Natural killer cell (primary cell): ENCODE measurements around the gene SORD. TPM values are rescaled to one million over a fixed set of nuclear protein-coding genes. Genes with fewer than 3 reads are reported as not detected.

Experiments used
- ATAC-seq, 3 donors: fragments of 150-1000 bp in 2 of 3; fragments of 200-7000 bp in 1 of 3; cut with Tn5 transposase; 1 replicate in 1 of 3; 2 replicates in 2 of 3; pipeline ENCODE4 v1.10.0; 2021; ENCODE audit warnings: mild to moderate bottlenecking in 2 of 3, moderate library complexity in 2 of 3
- DNase-seq, 2 donors: peaks; one replicate each; pipeline versions ENCODE4 v3.0.0 to v3.0.0-alpha.2; 2013 to 2021; ENCODE audit warnings: mixed read lengths in 1 of 2
- H3K27ac ChIP-seq: one replicate; pipeline ENCODE4 v1.5.1; 2013; ENCODE audit warnings: mild to moderate bottlenecking, low read length
- H3K27me3 ChIP-seq: one replicate; pipeline ENCODE4 v1.6.1; 2013; ENCODE audit warnings: low read length; ENCODE audit not compliant: control insufficient read depth, insufficient read depth
- H3K36me3 ChIP-seq: one replicate; pipeline ENCODE4 v1.6.1; 2013; ENCODE audit warnings: low read length; ENCODE audit not compliant: control insufficient read depth, insufficient read depth
- H3K4me1 ChIP-seq: one replicate; pipeline ENCODE4 v1.6.1; 2013; ENCODE audit warnings: low read length; ENCODE audit not compliant: control insufficient read depth, insufficient read depth
- H3K4me3 ChIP-seq: one replicate; pipeline ENCODE4 v1.5.1; 2013; ENCODE audit warnings: low read length
- H3K9me3 ChIP-seq: one replicate; pipeline ENCODE4 v1.6.1; 2013; ENCODE audit warnings: low read length; ENCODE audit not compliant: control insufficient read depth, insufficient read depth
- H3K27ac Mint-ChIP-seq, 2 donors: one replicate each; pipeline ENCODE4 v1.8.0; 2022; ENCODE audit warnings: mild to moderate bottlenecking in 2 of 2, mixed read lengths in 2 of 2, moderate library complexity in 1 of 2
- H3K27me3 Mint-ChIP-seq, 2 donors: one replicate each; pipeline ENCODE4 v1.8.0; 2022; ENCODE audit warnings: low read depth in 2 of 2, mixed read lengths in 2 of 2
- H3K36me3 Mint-ChIP-seq: one replicate; pipeline ENCODE4 v1.8.0; 2022; ENCODE audit warnings: mixed read lengths
- H3K4me1 Mint-ChIP-seq, 2 donors: one replicate each; pipeline ENCODE4 v1.8.0; 2022; ENCODE audit warnings: mixed read lengths in 2 of 2
- H3K4me3 Mint-ChIP-seq: one replicate; pipeline ENCODE4 v1.8.0; 2022; ENCODE audit warnings: mild to moderate bottlenecking, moderate library complexity, mixed read lengths
- H3K9me3 Mint-ChIP-seq, 2 donors: one replicate each; pipeline ENCODE4 v1.8.0; 2022; ENCODE audit warnings: mixed read lengths in 2 of 2
- CTCF ChIP-seq: fragments of 200-600 bp; IDR thresholded peaks from one replicate; pipeline ENCODE4 v1.8.0; 2022; ENCODE audit warnings: antibody characterized with exemption
- WGBS: methylation state at CpG from one replicate; pipeline ENCODE4 v1.1.7; 2013; ENCODE audit warnings: missing lambda C conversion rate; ENCODE audit not compliant: insufficient coverage; 5-methylcytosine and 5-hydroxymethylcytosine counted together
- intact Hi-C: fragments of 100-400 bp; cut with micrococcal nuclease; formaldehyde crosslinking; loops from one replicate; pipeline ENCODE4 v1.14.2; 2022
- total RNA-seq, 4 donors: library from RNA; stranded (reverse); fragments of 120-200 nt in 1 of 4; gene quantifications; one replicate each; pipeline versions ENCODE4 v1.2.3 to v1.2.4, GENCODE V29; 2013 to 2022

Gene SORD
- total RNA-seq, 3 donors from 2014 or later (not counting 1 experiment from before 2014, with no cell fraction given): 2.6 to 5.7 (median 2.8) TPM

GRCh38 chr15:45112591-45113379 is 89.8 kb downstream of the SORD start:
- H3K4me3 ChIP-seq: no peak overlapping the region
- Mint-ChIP-seq H3K36me3 (no peaks in the 10 kb centered on the region), H3K27ac (no peak overlapping the region), H3K27me3 (peaks cover 76 to 77% of the 10 kb centered on the region in 2 donors), H3K4me3 (no peak overlapping the region), H3K4me1 (peaks cover 8 to 22% of the 10 kb centered on the region in 2 donors), H3K9me3 (no peaks in the 10 kb centered on the region)
- 4% methylated on average over 57 of the region's 58 CpGs for WGBS
- no peak for TF ChIP-seq CTCF
- H3K27ac ChIP-seq: no peak overlapping the region
- intact Hi-C loops: no loop called here
- no peaks in the 10 kb centered on the region for H3K9me3 ChIP-seq
- peaks cover 64% of the 10 kb centered on the region for H3K27me3 ChIP-seq
- H3K4me1 ChIP-seq: peaks cover 27% of the 10 kb centered on the region
- ATAC-seq: no peak
- no peaks in the 10 kb centered on the region for H3K36me3 ChIP-seq
- DNase-seq: no peak

- Histone ChIP-seq H3K27me3 (peaks cover 66% of the 10 kb centered on the region), H3K4me1 (peaks cover 31% of the 10 kb centered on the region), H3K9me3 (no peaks in the 10 kb centered on the region), H3K36me3 (no peaks in the 10 kb centered on the region), H3K4me3 (no peak overlapping the region), H3K27ac (no peak overlapping the region)
- Mint-ChIP-seq H3K9me3 (no peaks in the 10 kb centered on the region), H3K36me3 (no peaks in the 10 kb centered on the region), H3K4me1 (peaks cover 14 to 29% of the 10 kb centered on the region in 2 donors), H3K4me3 (no peak overlapping the region), H3K27me3 (peaks cover 83 to 84% of the 10 kb centered on the region in 2 donors), H3K27ac (no peak overlapping the region)
- DNase-seq (no peak), ATAC-seq (no peak)
- TF ChIP-seq CTCF: no peak
- 6% methylated on average over 8 of the region's 14 CpGs for WGBS
- intact Hi-C loops: no loop called here
Measured at GRCh38 chr15:45113380-45113990, 90.5 kb downstream of the SORD start.

GRCh38 chr15:45114076-45114750 is 91.2 kb downstream of the SORD start, which contains the start of the genes DUOX2 and DUOXA2:
Gene DUOX2, minus strand, starts transcription at chr15:45114172. Its CDS starts 761 bp downstream, at chr15:45113411.
Gene DUOXA2, plus strand, starts transcription at chr15:45114326. Its CDS starts 280 bp downstream, at chr15:45114606.
- Mint-ChIP-seq H3K4me3 (no peak within 1 kb of the TSS), H3K27me3 (peaks cover 78 to 79% of the 10 kb centered on the region in 2 donors), H3K27ac (no peak within 1 kb of the TSS), H3K36me3 (no peaks in the 10 kb centered on the region), H3K4me1 (peaks cover 14 to 29% of the 10 kb centered on the region in 2 donors), H3K9me3 (no peaks in the 10 kb centered on the region)
- 3% methylated on average over 42 of the region's 42 CpGs for WGBS
- no peak within 1 kb of the TSS for H3K27ac ChIP-seq
- no peak for DNase-seq
- TF ChIP-seq CTCF: no peak
- H3K9me3 ChIP-seq: no peaks in the 10 kb centered on the region
- peaks cover 31% of the 10 kb centered on the region for H3K4me1 ChIP-seq
- ATAC-seq: no peak
- H3K27me3 ChIP-seq: peaks cover 66% of the 10 kb centered on the region
- H3K4me3 ChIP-seq: no peak within 1 kb of the TSS
- no peaks in the 10 kb centered on the region for H3K36me3 ChIP-seq
- intact Hi-C loops: no loop called here
